Loucy (cell line): ENCODE data around the gene FCN3.

Experiments used
- EZH2phosphoT487 ChIP-seq: fragments of 200-600 bp; IDR thresholded peaks from 2 replicates; pipeline ENCODE4 v1.6.1; 2018; ENCODE audit warnings: antibody characterized with exemption, mild to moderate bottlenecking, moderate library complexity, borderline replicate concordance
- TF ChIP-seq, protein P1 (sequence below): fragments of 200-600 bp; sonication (generic); conservative IDR thresholded peaks from 2 replicates; pipeline ENCODE4 v1.5.1; 2014; ENCODE audit warnings: mild to moderate bottlenecking, antibody characterized with exemption, low read length

DNA sequence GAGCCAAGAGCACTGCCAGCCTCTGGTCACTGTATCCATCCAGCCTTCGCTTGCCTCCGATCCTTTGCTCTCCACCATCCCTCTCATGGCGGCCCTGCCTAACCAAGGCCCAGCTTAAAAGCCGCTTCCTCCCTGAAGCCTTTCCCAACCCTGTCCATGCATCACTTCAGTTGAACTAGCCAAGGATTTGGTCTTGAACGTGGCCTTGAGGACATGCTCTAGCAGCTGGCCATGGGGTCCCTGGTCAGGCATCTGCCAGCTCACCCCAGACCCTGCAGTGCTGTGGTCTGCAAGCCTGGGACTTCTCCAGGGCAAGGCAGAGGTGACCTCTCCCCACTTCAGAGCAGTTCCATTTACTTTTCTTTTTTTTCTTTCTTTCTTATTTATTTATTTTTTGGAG, 37.9 kb downstream of the FCN3 start:
- TF ChIP-seq, protein P1, sequence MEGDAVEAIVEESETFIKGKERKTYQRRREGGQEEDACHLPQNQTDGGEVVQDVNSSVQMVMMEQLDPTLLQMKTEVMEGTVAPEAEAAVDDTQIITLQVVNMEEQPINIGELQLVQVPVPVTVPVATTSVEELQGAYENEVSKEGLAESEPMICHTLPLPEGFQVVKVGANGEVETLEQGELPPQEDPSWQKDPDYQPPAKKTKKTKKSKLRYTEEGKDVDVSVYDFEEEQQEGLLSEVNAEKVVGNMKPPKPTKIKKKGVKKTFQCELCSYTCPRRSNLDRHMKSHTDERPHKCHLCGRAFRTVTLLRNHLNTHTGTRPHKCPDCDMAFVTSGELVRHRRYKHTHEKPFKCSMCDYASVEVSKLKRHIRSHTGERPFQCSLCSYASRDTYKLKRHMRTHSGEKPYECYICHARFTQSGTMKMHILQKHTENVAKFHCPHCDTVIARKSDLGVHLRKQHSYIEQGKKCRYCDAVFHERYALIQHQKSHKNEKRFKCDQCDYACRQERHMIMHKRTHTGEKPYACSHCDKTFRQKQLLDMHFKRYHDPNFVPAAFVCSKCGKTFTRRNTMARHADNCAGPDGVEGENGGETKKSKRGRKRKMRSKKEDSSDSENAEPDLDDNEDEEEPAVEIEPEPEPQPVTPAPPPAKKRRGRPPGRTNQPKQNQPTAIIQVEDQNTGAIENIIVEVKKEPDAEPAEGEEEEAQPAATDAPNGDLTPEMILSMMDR: no peak
- no peak for TF ChIP-seq EZH2phosphoT487
